Hepatic stellate cell (primary cell): ENCODE results near the gene TRABD2A.
"Not testable (repeated sequence)": the region's sequence is repeated elsewhere in the genome, so short reads cannot be mapped to it uniquely, and the experiment has no call there.

ENCODE experiments used
- DNase-seq: peaks from one replicate; pipeline ENCODE4 v3.0.0; 2011; ENCODE audit warnings: low spot score

The TRABD2A gene

DNA sequence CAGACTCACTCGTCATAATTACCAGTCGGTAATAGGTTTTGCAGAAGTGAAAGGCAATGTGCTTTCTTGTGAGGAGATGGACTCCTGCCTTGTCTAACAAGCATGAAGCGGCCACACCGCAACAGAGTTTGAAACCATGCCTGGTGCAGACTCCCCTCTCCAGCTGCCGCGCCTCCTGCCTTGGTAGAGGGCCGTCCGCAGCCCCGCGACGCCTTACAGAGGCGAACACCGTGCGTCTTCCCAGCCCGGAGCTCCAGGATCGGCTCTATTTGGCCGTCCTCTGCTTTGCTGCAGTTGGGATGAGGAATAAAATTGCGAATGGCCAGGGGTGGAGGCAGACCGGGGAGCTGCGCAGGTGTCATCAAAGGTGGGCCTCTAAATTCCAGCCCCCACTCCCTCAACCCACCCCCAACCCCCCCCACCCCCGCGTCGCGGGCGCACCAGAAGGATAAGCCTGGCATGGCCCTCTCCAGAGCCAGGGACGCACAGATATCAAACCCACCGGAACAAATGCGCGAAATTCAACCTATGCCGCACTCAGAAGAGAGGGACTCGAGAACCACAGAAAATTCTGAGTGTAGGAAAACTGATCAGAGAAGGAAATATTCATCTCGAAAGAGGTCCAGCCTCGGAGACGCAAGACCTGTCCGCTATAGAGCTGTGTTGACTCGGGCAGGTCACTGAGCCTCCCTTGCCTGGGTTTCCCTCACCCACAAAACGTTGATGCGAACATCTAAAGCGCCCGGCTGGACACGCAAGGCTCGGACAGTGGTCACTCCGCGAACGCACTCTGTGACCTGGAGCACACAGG, 1.1 kb downstream of the TRABD2A start:
- DNase-seq, result no peak

DNA sequence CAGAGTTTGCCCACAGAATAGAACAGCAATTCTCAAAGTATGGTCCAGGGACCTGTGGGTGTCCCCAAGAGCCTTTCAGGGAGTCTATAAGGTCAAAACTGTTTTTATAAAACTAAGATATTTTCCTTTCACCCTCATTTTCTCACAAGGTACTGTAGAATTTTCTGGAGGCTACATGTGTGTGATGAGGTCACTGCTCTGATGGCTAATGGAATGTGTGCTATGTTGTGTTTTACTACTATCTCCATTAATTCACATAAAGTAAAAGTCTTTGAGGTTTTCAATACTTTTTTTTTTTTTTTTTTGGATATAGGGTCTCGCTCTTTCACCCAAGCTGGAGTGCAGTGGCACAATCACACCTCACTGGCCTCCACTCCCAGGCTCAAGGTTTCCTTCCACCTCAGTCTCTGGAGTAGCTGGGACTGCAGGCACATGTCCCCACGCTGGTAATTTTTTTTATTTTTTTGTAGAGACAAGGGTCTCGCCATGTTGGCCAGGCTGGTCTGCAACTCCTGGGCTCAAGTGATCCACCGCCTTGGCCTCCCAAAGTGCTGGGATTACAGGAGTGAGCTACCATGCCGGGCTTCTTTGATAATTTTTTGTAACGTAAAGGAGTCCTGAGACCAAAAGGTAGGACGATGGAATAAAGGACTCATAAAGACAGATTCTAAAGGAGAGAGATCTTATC, 1.8 kb downstream of the TRABD2A start:
- no peak for DNase-seq

DNA sequence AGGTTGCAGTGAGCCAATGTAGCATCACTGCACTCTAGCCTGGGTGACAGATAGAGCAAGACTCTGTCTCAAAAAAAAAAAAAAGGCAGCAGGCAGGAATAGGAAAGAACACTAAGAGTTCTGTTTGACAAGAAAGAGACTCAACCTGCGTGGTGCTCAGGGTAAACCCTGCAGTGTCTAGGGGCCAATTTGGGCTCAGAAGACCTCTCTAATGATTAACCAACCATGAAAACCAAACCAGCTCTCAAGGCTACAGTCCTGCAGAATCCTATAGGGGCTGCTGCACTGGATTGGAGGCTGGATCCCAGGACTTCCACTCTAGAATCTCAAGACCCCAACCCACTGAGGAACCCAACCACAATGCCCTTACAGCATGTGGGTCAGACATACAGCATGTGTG, 2.4 kb downstream of the TRABD2A start:
- DNase-seq, result no peak

DNA sequence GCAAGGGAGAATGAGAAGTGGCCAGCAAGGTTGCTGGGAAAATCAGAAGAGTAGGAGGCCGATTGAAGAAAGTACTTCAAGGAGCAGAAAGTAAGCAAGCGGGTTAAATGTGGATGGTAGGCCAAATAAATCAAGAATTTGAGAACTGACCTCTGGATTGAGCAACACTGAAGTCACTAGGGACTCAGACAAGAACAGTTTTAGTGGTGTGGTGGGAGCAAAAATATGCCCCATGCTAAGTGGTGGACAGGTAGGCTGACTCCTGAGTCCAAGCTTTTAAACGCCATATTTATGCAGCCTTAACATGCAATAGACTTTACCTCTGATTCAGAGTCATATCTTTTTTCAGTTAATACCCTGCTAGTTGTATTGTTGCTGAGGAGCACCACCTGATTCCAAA, 4.5 kb downstream of the TRABD2A start:
- no peak for DNase-seq

DNA sequence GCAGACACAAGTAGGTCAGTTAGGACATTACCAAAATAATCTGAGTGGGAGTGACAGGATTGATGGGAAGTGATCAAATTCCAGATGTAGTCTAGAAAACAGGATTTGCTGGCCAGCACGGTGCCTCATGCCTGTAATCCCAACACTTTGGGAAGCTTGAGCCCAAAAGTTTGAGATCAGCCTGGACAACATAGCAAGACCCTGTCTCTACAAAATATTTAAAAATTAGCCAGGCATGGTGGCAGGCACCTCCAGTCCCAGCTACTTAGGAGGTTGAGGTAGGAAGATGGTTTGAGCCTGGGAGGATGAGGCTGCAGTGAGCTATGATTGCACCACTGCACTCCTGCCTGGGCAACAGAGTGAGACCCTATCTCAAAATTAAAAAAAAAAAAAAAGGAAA, 5.3 kb downstream of the TRABD2A start:
- DNase-seq, result not testable (repeated sequence)

DNA sequence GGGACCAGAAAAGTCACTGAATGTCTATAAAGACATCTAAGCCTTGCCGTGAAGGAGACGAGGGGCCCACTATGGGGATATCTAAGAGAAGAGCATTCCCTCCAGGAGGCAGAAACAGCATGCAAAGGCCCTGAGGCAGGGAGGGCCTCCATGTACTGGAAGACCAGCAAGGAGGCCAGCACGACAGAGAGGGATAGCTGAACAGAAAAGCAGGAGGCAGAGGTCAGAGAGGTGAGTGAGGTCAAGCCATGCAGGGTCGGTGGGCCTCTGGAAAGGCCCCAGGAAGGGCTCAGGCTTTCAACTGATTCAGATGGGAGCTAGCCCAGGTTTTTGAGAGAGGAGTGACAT, 5.7 kb downstream of the TRABD2A start:
- no peak for DNase-seq

DNA sequence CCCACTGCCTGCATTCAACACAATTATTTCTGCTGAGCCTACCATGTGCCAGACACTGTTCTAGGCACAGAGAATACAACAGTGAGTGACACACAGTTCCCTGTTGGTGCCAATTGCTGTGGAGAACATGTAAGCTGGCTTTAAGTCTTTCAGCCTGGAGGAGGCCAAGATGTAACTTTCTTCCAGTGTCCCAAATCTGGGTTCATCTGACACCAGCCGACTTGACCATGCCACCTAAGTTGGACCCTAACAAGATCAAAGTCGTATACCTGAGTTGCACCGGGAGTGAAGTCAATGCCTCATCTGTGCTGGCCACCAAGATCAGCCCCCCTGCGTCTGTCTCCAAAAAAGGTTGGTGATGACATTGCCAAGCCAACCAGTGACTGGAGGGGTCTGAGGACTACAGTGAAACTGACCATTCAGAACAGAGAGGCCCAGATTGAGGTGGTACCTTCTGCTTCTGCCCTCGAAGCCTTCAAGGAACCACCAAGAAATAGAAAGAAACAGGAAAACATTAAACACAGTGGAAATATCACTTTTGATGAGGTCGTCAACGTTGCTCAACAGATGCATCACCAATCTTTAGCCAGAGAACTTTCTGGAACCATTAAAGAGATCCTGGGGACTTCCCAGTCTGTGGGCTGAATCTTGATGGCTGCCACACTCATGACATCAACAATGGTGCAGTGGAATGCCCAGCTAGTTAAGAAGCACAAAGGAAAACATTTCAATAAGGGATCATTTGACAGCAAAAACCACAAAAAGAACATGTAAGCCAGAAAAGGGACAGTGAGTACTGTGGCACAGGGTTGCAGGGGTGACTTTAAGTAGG, 6.3 kb downstream of the TRABD2A start:
- no peak for DNase-seq

DNA sequence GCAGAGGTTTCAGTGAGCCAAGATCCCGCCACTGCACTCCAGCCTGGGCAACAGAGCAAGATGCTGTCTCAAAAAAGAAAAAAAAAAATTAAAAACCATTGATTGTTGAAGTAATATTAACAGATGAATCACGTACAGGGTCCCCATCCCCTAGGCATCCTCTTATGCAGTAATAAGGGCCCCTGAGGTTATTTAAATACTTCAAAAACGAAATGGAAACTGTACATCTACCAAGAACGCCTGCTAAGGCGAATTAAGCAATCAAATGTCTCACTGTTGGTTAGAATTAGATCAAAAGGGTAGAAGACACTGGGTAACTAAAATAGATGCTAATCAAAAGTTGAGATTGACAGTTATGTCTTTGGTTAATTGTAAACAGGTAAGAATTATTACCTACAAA, 7.5 kb downstream of the TRABD2A start:
- no peak for DNase-seq

DNA sequence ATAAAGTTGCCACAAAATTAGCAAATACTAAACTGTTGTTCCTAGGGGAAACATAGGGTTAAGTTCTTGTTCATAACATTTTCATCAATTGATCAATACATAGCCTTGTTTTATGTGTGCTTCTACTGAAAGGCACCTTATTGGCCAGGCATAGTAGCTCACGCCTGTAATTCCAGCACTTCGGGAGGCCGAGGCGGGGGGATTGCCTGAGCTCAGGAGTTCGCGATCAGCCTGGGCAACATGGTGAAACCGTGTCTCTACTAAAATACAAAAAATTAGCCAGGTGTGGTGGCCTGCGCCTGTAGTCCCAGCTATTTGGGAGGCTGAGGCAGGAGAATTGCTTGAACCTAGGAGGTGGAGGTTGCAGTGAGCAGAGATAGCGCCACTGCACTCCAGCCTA, 8.2 kb downstream of the TRABD2A start:
- not testable (repeated sequence) for DNase-seq

DNA sequence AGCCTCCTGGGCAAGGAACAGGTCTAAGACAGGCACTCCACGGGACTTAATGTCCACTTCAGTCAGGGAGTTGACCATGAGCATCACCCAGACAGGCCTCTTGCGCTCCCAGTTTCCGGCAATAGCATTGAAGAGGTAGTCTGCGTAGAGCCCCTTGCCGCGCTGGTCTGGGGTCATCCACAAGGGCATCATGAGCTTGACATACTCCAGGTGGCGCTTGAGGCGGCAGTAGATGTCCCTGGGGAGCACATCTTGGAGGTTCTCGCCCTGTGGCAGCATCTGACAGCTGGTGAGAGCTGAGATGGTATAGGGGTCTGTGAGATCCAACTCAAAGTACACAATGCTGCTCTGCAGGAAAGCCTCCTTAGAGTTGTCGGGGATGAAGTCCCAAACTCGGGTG, 10.6 kb downstream of the TRABD2A start:
- no peak for DNase-seq

DNA sequence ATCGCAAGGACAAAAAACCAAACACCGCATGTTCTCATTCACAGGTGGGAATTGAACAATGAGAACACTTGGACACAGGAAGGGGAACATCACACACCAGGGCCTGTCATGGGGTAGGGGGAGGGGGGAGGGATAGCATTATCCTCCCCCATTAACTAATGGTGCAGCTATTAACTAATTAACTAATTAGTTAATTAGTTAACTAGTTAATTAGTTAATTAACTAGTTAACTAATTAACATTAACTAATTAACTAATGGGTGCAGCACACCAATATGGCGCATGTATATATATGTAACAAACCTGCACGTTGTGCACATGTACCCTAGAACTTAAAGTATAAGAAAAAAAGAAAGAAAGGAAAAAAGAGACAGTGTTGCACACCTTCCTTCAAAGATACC, 12.6 kb downstream of the TRABD2A start:
- not testable (repeated sequence) for DNase-seq

DNA sequence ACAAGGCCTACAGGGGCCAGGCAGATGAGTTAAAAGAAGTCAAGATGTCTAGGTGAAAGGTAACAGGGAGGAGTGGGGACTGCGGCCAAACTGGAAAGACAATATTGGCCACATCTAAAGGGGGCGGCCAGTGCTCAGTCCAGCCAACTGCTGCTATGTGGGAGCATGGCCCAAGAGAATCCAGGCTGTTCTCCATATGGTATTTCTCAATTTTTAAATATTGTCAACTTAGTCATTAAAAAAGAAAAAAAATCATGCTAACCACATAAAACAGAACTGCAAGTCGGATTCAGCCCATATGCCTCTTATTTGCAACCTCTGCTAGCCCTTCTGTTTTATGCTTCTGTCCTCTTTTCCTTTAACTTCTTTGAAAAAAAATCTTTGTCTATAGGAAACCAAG, 14.8 kb downstream of the TRABD2A start:
- DNase-seq, result no peak

DNA sequence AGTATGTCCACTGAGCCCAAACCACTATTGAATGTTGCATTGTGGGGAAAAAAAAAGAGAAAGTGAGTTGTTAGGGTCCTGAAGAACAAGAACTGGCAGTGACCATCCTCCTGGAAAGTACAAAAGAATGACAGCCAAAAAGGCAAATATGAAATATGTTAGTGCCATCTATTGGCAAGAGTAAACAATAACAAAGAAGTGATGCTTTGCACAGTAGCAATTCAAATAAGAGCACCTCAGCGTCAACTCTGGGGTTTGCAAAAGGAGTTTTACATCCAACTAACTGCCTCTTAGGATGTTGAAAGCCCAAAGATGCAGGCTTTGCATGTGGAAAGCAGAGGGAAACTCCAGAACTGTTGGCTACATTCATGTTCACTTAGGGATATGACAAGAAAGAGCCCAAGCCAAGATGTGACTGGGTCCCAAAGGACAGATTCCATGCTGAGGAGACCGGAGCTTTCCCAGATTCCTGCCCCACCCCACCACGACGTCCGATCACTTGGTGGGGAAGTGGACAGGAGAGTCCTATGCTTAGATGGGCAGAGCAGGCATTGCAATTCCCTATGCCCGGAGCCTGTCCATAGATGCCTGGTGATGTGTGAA, 15.6 kb downstream of the TRABD2A start:
- no peak for DNase-seq

DNA sequence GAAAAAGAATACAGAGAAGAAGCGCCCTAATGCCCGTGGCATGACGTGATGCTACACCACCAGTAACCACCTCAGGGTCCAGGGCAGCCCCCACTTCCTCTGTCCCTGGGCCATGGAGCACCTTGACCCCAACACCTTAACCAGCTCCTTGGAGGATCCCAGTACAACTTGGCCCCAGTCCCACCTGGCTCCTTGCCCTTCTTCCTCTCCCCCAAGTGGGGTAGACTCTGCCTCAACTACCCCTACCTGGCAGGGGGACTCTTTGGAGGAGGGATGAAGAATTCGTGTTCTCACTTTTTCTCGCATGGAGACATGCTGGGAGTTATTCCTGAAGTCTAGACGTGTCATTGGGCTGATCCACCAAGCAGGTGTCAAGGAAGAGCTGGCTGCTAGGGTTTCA, 18.9 kb downstream of the TRABD2A start:
- DNase-seq, result no peak

DNA sequence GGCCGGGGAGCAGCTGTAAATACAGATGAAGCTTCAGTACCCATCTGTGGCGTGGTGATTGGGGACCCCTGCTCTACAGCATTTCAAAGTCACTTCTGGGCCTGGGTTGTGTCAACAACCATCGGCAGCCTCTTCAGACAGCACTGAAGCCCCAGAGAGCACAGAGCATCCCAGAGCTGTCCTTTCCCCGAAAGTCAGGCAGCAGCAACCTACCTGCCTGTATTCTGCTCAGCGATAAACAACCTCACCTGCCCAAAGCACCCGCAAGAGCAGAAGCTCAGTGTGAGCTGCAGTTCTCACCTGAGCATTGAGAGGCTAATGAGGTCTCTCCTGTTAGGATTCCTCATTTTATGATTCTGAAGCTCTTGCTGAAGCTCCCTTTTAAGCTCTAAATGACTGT, 19.3 kb downstream of the TRABD2A start:
- DNase-seq, result no peak

DNA sequence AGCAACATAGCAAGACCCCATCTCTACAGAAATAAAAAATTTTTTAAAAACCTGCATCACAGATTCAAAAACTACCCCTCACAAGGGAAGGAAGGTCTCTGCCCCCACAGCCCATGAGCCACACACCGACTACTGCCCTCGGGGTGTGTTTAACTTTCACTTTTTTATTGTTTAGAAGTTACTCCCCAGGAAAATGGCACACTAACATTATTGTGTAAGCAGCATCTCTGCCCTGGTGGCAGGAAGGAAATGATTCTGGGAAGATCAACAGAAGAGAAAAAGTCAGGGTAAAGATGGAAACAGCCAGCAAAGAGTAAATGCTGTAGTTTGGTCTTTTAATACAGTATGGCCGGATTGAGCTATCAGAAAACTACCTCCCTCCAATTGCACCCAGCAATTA, 21.9 kb downstream of the TRABD2A start:
- DNase-seq, result no peak

DNA sequence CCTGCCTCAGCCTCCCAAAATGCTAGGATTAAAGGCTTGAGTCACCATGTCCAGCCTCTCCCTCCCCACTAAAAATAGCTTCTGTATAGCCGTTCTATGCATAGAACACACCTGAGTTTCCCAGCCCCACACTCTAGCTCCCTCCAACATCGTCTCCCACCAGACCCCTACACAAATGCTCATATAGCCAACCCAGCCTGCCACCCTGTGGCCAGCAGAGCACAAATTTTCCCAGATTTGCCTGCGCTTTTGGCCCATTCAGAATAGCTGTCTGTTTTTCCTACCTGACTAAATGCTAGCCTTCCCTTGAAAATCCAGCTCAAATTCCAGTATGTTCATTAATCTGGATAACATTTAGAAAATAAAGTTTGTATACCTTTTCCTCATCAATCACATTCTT, 22.8 kb downstream of the TRABD2A start:
- no peak for DNase-seq

DNA sequence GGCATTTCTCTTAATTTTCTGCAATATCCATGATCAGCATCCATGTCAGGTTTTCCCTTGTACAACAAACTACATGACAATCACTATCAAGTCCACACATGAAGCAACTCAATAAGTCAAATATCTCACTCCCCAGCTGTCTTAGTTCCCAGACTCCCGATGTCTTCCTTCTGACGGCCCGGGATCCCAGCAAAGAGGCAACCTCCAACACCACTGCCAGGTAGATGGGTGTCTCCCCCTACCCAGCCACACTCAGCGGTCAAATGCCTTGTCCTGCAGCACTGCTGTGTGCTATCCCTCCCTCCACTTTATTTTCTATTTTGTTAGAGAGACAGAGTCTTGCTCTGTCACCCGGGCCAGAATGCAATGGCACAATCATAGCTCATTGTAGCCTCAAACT, 23.3 kb downstream of the TRABD2A start:
- no peak for DNase-seq

DNA sequence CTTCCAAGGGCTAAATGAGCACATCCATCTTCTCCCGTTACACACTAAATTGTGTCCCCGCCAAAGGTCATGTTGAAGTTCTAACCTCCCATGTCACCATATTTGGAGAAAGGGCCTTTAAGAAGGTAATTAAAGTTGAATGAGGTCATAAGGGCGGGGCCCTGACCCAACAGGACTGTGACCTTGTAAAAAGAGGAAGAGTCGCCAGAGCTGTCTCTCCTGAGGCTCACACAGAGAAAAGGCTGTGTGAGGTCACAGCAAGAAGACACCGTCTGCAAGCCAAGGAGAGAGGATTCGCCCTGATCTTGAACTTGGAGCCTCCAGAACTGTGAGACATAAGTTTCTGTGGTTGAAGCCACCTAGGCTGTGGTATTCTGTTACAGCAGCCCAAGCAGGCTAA, 24.1 kb downstream of the TRABD2A start:
- DNase-seq, result no peak

DNA sequence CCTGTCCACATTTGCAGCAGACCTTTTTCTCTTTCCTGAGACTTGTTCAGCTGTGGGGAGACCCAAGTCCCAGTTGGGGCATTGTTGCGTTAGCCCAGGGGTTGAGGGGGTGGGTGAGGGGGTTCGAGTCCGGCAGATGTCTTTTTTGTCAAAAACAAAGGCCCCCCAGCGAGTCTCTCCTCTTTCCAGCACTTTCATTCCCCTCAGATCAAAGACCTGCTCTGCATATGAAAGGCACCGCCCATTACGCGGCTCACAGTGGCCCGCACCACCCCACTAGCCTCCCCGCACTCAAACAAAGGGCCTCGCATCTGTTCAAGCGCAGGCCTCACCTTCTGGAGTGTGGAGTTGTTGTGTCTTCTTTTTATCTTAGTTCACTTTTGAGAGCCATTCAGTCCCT, 25.2 kb downstream of the TRABD2A start:
- DNase-seq, result no peak

DNA sequence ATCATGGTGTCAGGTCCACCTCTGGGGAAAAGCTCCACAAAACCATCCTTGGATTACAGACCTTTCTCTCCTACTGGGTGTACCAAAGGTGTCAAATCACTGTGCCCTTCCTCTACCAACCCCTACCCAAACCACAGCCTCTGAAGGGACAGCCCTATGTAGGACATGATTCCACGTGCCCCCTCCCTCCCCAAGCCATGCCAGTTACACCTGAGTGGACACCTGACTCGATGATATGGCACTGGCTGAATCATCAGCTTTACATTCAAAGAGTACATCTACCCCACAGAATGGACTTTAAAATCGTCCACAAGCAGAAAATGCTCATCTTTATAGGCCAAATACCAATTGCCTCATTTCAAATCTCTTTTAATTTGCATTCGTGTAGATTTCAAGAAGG, 26.0 kb downstream of the TRABD2A start:
- DNase-seq, result no peak

DNA sequence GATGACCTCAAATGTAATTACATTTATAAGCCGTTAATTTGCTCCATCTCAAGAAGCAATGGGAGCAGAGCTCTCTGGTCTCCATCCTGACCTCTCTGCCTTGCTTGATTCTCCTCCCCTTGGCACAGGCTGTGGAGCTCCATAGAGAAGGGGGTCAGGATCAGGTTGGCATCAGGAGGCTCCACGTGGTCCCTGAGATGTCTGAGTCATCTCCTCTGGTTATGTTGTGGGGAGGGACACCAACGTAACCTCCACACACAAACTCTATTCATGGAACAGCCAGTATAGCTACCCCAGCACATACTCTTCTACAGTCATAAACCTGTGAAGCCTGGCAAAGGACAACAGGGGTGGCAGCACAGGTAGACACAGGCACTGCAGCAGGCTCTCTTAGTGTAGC, 29.0 kb downstream of the TRABD2A start:
- no peak for DNase-seq

DNA sequence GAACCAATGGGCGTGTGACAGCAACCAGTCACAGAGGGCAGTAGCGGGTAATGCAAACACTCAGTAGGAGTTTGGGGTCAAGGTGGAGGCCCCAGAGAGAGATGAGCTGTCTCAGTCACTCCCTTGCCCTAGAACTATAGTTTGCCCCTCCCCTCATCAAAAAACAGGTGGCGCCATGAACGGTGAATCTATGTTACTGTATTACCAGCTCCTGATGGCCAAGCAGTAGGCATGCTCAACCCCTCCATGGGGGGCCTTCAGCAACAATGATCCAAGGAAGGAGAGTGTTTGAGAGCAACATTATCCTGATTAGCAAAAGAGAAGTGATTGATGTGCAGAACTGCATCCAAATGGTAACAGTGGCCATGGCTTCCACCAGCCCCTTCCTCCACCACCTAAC, 30.4 kb downstream of the TRABD2A start:
- DNase-seq, result no peak
